Mesothelial cell of epicardium (in vitro differentiated cells): Measurements from ENCODE around the gene ZWILCH. TPM values are rescaled to one million over a fixed set of nuclear protein-coding genes. Genes with fewer than 3 reads are reported as not detected.

Source experiments
- DNase-seq, 2 experiments: peaks; one replicate each; pipeline ENCODE4 v3.0.0; 2021; ENCODE audit warnings: low spot score in 2 of 2; ENCODE audit not compliant: unreplicated experiment in 2 of 2
- H3K27ac Mint-ChIP-seq: 2 replicates; pipeline ENCODE4 v1.8.0; 2021; ENCODE audit warnings: mixed read lengths
- H3K27me3 Mint-ChIP-seq: 2 replicates; pipeline ENCODE4 v1.8.0; 2021; ENCODE audit warnings: low read depth, mixed read lengths
- H3K36me3 Mint-ChIP-seq: 2 replicates; pipeline ENCODE4 v1.8.0; 2021; ENCODE audit warnings: mixed read lengths
- H3K4me1 Mint-ChIP-seq: 2 replicates; pipeline ENCODE4 v1.8.0; 2021; ENCODE audit warnings: mixed read lengths
- H3K4me3 Mint-ChIP-seq: 2 replicates; pipeline ENCODE4 v1.8.0; 2021; ENCODE audit warnings: mild to moderate bottlenecking, moderate library complexity, mixed read lengths
- H3K9me3 Mint-ChIP-seq: 2 replicates; pipeline ENCODE4 v1.8.0; 2021; ENCODE audit warnings: mixed read lengths
- CTCF ChIP-seq: fragments of 200-600 bp; sonication (generic); IDR thresholded peaks from one replicate; pipeline ENCODE4 v1.5.0; 2021; ENCODE audit warnings: antibody characterized with exemption; ENCODE audit not compliant: unreplicated experiment
- total RNA-seq: library from RNA; stranded (reverse); gene quantifications from 3 replicates; pipeline ENCODE4 v1.2.1, GENCODE V29; 2021

Gene ZWILCH
- total RNA-seq, 1 donor from 2014 or later: 16.5 TPM

- Mint-ChIP-seq H3K4me1 (no peaks in the 10 kb centered on the region), H3K36me3 (peaks cover 15% of the 10 kb centered on the region), H3K9me3 (no peaks in the 10 kb centered on the region), H3K4me3 (no peak overlapping the region), H3K27me3 (no peaks in the 10 kb centered on the region), H3K27ac (no peak overlapping the region)
- no peak for DNase-seq
- TF ChIP-seq CTCF: no peak
Observed at GRCh38 chr15:66486887-66487286, 18.2 kb upstream of the ZWILCH start.

GRCh38 chr15:66488525-66488924 is 16.6 kb upstream of the ZWILCH start:
- Mint-ChIP-seq H3K4me1 (no peaks in the 10 kb centered on the region), H3K4me3 (no peak overlapping the region), H3K27ac (no peak overlapping the region), H3K27me3 (no peaks in the 10 kb centered on the region), H3K9me3 (no peaks in the 10 kb centered on the region), H3K36me3 (peaks cover 6% of the 10 kb centered on the region)
- no peak for TF ChIP-seq CTCF
- no peak for DNase-seq

- no peak overlapping the region for H3K4me3 Mint-ChIP-seq
- no peak for DNase-seq
- H3K9me3 Mint-ChIP-seq: no peaks in the 10 kb centered on the region
- no peaks in the 10 kb centered on the region for H3K4me1 Mint-ChIP-seq
- H3K27ac Mint-ChIP-seq: no peak overlapping the region
- TF ChIP-seq CTCF: no peak
- no peaks in the 10 kb centered on the region for H3K27me3 Mint-ChIP-seq
- H3K36me3 Mint-ChIP-seq: peaks cover 6% of the 10 kb centered on the region
Observed at GRCh38 chr15:66489179-66489791, 15.8 kb upstream of the ZWILCH start.

- no peaks in the 10 kb centered on the region for H3K9me3 Mint-ChIP-seq
- H3K4me1 Mint-ChIP-seq: peaks cover under 1% of the 10 kb centered on the region
- no peak for TF ChIP-seq CTCF
- no peak overlapping the region for H3K27ac Mint-ChIP-seq
- no peaks in the 10 kb centered on the region for H3K27me3 Mint-ChIP-seq
- DNase-seq: no peak
- H3K4me3 Mint-ChIP-seq: no peak overlapping the region
- peaks cover 9% of the 10 kb centered on the region for H3K36me3 Mint-ChIP-seq
Observed at GRCh38 chr15:66491846-66492245, 13.3 kb upstream of the ZWILCH start.

- no peaks in the 10 kb centered on the region for H3K9me3 Mint-ChIP-seq
- no peak overlapping the region for H3K27ac Mint-ChIP-seq
- H3K27me3 Mint-ChIP-seq: no peaks in the 10 kb centered on the region
- H3K4me3 Mint-ChIP-seq: no peak overlapping the region
- peaks cover 9% of the 10 kb centered on the region for H3K4me1 Mint-ChIP-seq
- DNase-seq: no peak
- no peak for TF ChIP-seq CTCF
- peaks cover 16% of the 10 kb centered on the region for H3K36me3 Mint-ChIP-seq
Observed at GRCh38 chr15:66494262-66494661, 10.9 kb upstream of the ZWILCH start.
